ENCODE data around the gene TRAPPC2L. TPM values are rescaled to one million over a fixed set of nuclear protein-coding genes. Genes with fewer than 3 reads are reported as not detected.
A peak's percentile ranks its signal among the peaks of the same experiment; 100 is the strongest.

TRAPPC2L gene
- total and polyA plus RNA-seq, 2 experiments from 2014 or later = 59.3 to 167 TPM

DNA sequence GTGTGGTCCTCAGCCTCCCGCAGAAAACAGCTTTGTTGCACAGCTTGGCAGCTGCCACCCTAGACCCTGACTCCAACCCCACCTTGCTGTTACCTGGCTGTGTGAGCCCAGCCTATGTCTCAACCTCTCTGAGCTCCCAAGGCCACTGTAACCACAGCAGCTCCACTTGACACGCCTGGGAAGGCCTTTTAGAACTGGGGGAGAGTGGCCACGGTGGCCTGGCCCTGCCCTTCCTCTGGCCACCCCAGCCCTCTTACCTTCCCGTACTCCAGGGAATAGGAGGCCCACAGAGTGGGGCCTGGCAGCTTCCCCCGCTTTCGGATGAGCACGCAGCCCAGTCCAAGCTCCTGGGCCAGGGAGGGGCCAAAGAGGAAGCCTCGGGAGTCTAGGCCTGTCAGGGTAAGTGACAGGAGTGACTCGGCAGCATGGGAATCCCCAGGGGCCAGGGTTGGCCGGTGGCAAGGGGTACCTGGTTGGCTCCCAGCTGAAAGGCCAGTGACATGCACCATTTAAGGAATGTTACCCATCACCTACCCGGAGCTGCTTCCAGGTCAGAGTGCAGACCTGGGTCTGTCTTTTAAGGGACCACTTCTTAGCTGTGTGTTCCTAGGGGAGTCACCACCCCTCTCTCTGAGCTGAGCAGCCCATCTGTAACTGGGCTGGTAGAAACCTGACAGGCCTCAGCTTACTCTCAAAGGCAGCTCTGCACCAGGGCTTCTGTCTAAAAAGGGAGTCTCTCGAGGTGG lies 46.6 kb upstream of the TRAPPC2L start (continued):
- TF ChIP-seq, protein P1, sequence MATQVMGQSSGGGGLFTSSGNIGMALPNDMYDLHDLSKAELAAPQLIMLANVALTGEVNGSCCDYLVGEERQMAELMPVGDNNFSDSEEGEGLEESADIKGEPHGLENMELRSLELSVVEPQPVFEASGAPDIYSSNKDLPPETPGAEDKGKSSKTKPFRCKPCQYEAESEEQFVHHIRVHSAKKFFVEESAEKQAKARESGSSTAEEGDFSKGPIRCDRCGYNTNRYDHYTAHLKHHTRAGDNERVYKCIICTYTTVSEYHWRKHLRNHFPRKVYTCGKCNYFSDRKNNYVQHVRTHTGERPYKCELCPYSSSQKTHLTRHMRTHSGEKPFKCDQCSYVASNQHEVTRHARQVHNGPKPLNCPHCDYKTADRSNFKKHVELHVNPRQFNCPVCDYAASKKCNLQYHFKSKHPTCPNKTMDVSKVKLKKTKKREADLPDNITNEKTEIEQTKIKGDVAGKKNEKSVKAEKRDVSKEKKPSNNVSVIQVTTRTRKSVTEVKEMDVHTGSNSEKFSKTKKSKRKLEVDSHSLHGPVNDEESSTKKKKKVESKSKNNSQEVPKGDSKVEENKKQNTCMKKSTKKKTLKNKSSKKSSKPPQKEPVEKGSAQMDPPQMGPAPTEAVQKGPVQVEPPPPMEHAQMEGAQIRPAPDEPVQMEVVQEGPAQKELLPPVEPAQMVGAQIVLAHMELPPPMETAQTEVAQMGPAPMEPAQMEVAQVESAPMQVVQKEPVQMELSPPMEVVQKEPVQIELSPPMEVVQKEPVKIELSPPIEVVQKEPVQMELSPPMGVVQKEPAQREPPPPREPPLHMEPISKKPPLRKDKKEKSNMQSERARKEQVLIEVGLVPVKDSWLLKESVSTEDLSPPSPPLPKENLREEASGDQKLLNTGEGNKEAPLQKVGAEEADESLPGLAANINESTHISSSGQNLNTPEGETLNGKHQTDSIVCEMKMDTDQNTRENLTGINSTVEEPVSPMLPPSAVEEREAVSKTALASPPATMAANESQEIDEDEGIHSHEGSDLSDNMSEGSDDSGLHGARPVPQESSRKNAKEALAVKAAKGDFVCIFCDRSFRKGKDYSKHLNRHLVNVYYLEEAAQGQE (IDR thresholded peaks at IDR 0.05; ENCODE audit: unreplicated experiment) = no peak

DNA sequence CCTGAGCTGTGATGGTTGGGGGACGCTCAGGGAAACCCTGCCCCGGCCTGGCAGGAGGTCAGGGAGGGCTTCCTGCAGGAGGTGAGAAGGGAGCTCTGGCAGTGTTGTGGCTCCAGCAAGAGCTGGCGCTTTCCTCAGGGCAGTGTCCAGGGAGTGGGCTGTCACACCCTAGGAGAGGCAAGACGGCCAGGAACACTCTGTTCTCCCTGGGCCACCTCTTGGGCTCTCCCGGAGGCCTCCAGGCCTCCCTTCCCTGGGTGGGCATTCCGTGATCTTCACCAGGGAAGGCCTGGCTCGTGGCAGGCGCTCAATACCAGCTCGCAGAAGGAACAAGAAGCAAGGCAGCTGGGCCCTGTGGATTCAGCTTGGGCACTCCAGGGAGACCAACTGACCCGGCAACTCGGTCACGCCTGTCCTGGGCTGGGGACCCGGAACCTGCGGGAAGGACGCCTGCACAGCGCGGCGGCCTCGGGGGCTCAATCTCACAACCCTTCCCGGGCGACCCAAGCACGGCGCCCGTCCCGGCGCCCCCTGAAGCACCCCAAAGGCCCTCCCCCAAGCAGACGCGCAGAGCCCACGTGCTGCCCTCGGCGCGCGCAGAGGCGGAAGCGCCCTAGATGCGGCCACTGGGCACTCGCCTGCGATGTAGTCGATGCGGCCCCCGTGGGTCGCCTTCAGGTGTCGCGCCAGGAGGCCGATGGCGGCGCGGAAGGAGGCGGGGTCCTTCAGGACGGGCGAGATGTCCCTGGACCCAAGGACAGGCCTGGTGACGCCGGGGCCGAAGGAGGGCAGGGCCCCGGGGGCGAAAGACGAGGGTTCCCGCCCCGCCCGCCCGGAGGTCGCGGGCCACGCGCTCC lies 45.8 kb upstream of the TRAPPC2L start:
- Histone ChIP-seq H3F3A (replicated peaks; ENCODE audit: low read depth) (peaks cover 45% of the 10 kb centered on the region), H3K27ac (ENCODE audit: low read depth) (peak overlapping the region; percentile 69; the same call in 1 of the 2 replicates), H4K20me1 (replicated peaks; ENCODE audit: insufficient read depth) (no peaks in the 10 kb centered on the region; the same call in none of the 2 replicates), H3K4me2 (peak overlapping the region; percentile 99), H2AFZ (no peak overlapping the region), H3K9me2 (ENCODE audit: insufficient read depth) (no peaks in the 10 kb centered on the region), H3K27me3 (ENCODE audit: insufficient read depth) (no peaks in the 10 kb centered on the region), H3K36me3 (ENCODE audit: insufficient read depth) (peaks cover 17% of the 10 kb centered on the region), H3K4me1 (ENCODE audit: insufficient read depth) (no peaks in the 10 kb centered on the region; the same call in 1 of the 2 replicates), H3K79me2 (replicated peaks; ENCODE audit: insufficient read depth) (peaks cover 13% of the 10 kb centered on the region), H3K4me3 (peak overlapping the region; percentile 93)
- ATAC-seq (peak; percentile 21), DNase-seq (ENCODE audit: low spot score) (peak; percentile 62)
- peaks cover 48% of the 10 kb centered on the region for H3K27me3 Mint-ChIP-seq (ENCODE audit: insufficient read depth, low read depth, poor library complexity)
- H3K9me3 Mint-ChIP-seq = peaks cover 4% of the 10 kb centered on the region; the same call in 1 of the 3 replicates
- peak overlapping the region; percentile 88 for H3K4me3 Mint-ChIP-seq
- H3K36me3 Mint-ChIP-seq (ENCODE audit: low read depth) = peaks cover 48% of the 10 kb centered on the region
- peak overlapping the region; percentile 92 for H3K27ac Mint-ChIP-seq
- peaks cover 11% of the 10 kb centered on the region; the same call in 2 of the 3 replicates for H3K4me1 Mint-ChIP-seq
- no peak for TF ChIP-seq ZNF331 (CRISPR knock-in tag; IDR thresholded peaks at IDR 0.05; ENCODE audit: low read depth)
- no peak for TF ChIP-seq EZH2 (IDR thresholded peaks at IDR 0.05; ENCODE audit: low read depth, unreplicated experiment)
- TF ChIP-seq ZNF114 (CRISPR knock-in tag; IDR thresholded peaks at IDR 0.05) = no peak
- TF ChIP-seq JUNB (IDR thresholded peaks at IDR 0.05; ENCODE audit: unreplicated experiment) = no peak
- no peak for TF ChIP-seq EZH2phosphoT487 (IDR thresholded peaks at IDR 0.05; ENCODE audit: unreplicated experiment)
- TF ChIP-seq, protein P2, sequence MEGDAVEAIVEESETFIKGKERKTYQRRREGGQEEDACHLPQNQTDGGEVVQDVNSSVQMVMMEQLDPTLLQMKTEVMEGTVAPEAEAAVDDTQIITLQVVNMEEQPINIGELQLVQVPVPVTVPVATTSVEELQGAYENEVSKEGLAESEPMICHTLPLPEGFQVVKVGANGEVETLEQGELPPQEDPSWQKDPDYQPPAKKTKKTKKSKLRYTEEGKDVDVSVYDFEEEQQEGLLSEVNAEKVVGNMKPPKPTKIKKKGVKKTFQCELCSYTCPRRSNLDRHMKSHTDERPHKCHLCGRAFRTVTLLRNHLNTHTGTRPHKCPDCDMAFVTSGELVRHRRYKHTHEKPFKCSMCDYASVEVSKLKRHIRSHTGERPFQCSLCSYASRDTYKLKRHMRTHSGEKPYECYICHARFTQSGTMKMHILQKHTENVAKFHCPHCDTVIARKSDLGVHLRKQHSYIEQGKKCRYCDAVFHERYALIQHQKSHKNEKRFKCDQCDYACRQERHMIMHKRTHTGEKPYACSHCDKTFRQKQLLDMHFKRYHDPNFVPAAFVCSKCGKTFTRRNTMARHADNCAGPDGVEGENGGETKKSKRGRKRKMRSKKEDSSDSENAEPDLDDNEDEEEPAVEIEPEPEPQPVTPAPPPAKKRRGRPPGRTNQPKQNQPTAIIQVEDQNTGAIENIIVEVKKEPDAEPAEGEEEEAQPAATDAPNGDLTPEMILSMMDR (conservative IDR thresholded peaks at IDR 0.05; ENCODE audit: low read depth in 2 of 2) = no peak
- TF ChIP-seq, protein P3, sequence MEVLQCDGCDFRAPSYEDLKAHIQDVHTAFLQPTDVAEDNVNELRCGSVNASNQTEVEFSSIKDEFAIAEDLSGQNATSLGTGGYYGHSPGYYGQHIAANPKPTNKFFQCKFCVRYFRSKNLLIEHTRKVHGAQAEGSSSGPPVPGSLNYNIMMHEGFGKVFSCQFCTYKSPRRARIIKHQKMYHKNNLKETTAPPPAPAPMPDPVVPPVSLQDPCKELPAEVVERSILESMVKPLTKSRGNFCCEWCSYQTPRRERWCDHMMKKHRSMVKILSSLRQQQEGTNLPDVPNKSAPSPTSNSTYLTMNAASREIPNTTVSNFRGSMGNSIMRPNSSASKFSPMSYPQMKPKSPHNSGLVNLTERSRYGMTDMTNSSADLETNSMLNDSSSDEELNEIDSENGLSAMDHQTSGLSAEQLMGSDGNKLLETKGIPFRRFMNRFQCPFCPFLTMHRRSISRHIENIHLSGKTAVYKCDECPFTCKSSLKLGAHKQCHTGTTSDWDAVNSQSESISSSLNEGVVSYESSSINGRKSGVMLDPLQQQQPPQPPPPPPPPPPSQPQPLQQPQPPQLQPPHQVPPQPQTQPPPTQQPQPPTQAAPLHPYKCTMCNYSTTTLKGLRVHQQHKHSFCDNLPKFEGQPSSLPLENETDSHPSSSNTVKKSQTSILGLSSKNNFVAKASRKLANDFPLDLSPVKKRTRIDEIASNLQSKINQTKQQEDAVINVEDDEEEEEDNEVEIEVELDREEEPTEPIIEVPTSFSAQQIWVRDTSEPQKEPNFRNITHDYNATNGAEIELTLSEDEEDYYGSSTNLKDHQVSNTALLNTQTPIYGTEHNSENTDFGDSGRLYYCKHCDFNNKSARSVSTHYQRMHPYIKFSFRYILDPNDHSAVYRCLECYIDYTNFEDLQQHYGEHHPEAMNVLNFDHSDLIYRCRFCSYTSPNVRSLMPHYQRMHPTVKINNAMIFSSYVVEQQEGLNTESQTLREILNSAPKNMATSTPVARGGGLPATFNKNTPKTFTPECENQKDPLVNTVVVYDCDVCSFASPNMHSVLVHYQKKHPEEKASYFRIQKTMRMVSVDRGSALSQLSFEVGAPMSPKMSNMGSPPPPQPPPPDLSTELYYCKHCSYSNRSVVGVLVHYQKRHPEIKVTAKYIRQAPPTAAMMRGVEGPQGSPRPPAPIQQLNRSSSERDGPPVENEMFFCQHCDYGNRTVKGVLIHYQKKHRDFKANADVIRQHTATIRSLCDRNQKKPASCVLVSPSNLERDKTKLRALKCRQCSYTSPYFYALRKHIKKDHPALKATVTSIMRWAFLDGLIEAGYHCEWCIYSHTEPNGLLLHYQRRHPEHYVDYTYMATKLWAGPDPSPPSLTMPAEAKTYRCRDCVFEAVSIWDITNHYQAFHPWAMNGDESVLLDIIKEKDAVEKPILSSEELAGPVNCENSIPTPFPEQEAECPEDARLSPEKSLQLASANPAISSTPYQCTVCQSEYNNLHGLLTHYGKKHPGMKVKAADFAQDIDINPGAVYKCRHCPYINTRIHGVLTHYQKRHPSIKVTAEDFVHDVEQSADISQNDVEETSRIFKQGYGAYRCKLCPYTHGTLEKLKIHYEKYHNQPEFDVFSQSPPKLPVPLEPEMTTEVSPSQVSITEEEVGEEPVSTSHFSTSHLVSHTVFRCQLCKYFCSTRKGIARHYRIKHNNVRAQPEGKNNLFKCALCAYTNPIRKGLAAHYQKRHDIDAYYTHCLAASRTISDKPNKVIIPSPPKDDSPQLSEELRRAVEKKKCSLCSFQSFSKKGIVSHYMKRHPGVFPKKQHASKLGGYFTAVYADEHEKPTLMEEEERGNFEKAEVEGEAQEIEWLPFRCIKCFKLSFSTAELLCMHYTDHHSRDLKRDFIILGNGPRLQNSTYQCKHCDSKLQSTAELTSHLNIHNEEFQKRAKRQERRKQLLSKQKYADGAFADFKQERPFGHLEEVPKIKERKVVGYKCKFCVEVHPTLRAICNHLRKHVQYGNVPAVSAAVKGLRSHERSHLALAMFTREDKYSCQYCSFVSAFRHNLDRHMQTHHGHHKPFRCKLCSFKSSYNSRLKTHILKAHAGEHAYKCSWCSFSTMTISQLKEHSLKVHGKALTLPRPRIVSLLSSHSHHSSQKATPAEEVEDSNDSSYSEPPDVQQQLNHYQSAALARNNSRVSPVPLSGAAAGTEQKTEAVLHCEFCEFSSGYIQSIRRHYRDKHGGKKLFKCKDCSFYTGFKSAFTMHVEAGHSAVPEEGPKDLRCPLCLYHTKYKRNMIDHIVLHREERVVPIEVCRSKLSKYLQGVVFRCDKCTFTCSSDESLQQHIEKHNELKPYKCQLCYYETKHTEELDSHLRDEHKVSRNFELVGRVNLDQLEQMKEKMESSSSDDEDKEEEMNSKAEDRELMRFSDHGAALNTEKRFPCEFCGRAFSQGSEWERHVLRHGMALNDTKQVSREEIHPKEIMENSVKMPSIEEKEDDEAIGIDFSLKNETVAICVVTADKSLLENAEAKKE (CRISPR knock-in tag; IDR thresholded peaks at IDR 0.05) = no peak
